GM19238 (cell line): ENCODE measurements around the gene ATG16L1.

Source experiments
- DNase-seq: peaks from one replicate; pipeline ENCODE4 v3.0.0; 2011; ENCODE audit warnings: low spot score; ENCODE audit not compliant: insufficient read length

The ATG16L1 gene

GRCh38 chr2:233258211-233258610, 6.7 kb downstream of the ATG16L1 start:
- DNase-seq = no peak

GRCh38 chr2:233259730-233260129, 8.3 kb downstream of the ATG16L1 start:
- DNase-seq = no peak

GRCh38 chr2:233260661-233261060, 9.2 kb downstream of the ATG16L1 start:
- DNase-seq = no peak

GRCh38 chr2:233261819-233262555, 10.5 kb downstream of the ATG16L1 start:
- DNase-seq = no peak

- DNase-seq = no peak
These were observed 11.1 kb downstream of the ATG16L1 start for GRCh38 chr2:233262562-233262961.

GRCh38 chr2:233263045-233263570, 11.6 kb downstream of the ATG16L1 start:
- DNase-seq = no peak

GRCh38 chr2:233264667-233265066, 13.2 kb downstream of the ATG16L1 start:
- no peak for DNase-seq

- no peak for DNase-seq
These were observed 14.5 kb downstream of the ATG16L1 start for GRCh38 chr2:233265899-233266431.

- DNase-seq = no peak
These were observed 15.0 kb downstream of the ATG16L1 start for GRCh38 chr2:233266481-233266880.

GRCh38 chr2:233267516-233268245, 16.2 kb downstream of the ATG16L1 start:
- DNase-seq = peak; percentile 33

GRCh38 chr2:233270366-233270765, 18.9 kb downstream of the ATG16L1 start:
- no peak for DNase-seq

GRCh38 chr2:233270951-233271350, 19.5 kb downstream of the ATG16L1 start:
- DNase-seq = no peak

- no peak for DNase-seq
These were observed 20.2 kb downstream of the ATG16L1 start for GRCh38 chr2:233271693-233272092.

- no peak for DNase-seq
These were observed 21.6 kb downstream of the ATG16L1 start for GRCh38 chr2:233273120-233273519.

GRCh38 chr2:233275223-233275622, 23.8 kb downstream of the ATG16L1 start:
- DNase-seq = no peak

GRCh38 chr2:233278921-233279320, 27.4 kb downstream of the ATG16L1 start:
- DNase-seq = no peak

- DNase-seq = no peak
These were observed 28.7 kb downstream of the ATG16L1 start for GRCh38 chr2:233280114-233280693.

- DNase-seq = no peak
These were observed 30.1 kb downstream of the ATG16L1 start for GRCh38 chr2:233281553-233281952.

- DNase-seq = no peak
These were observed 30.6 kb downstream of the ATG16L1 start for GRCh38 chr2:233281992-233282603.

- DNase-seq = no peak
These were observed 34.4 kb downstream of the ATG16L1 start for GRCh38 chr2:233285921-233286320.

GRCh38 chr2:233287871-233288270, 36.4 kb downstream of the ATG16L1 start:
- DNase-seq = no peak

GRCh38 chr2:233288663-233289062, 37.2 kb downstream of the ATG16L1 start:
- no peak for DNase-seq
